Endothelial cell of umbilical vein (primary cell): ENCODE results near the gene CCR5AS.

ENCODE experiments used
- BruUV-seq: library from RNA; stranded (reverse); fragments of 400-500 nt; replicated peaks from 2 replicates; lab custom pipeline; 2021; lab: Mats Ljungman, UMichigan
- CTCF ChIA-PET: fragments of 300-600, 350-600 bp; sonication (Branson Sonifier 250); formaldehyde crosslinking; loops from one replicate; lab custom pipeline; 2021; ENCODE audit warnings: antibody characterized with exemption, inconsistent platforms; lab: Charles Lee
- POLR2A ChIA-PET: fragments of 300-600, 350-600 bp; sonication (Branson Sonifier 250); formaldehyde crosslinking; loops from one replicate; lab custom pipeline; 2021; ENCODE audit warnings: antibody characterized with exemption, inconsistent platforms; lab: Charles Lee
- DNase-seq: peaks from one replicate; pipeline ENCODE4 v3.0.0-alpha.2; 2011; ENCODE audit warnings: low read depth, low spot score
- FAIRE-seq: peaks from 2 replicates; lab custom pipeline; 2011; peaks lifted over from hg19 to GRCh38; lab: Jason Lieb, UNC
- H2AFZ ChIP-seq: 2 replicates; pipeline ENCODE4 v1.6.0; 2012; ENCODE audit warnings: low read depth, low read length, control low read depth, inconsistent platforms
- H3K27ac ChIP-seq: 2 replicates; pipeline ENCODE4 v1.5.1; 2011; ENCODE audit warnings: low read depth, mild to moderate bottlenecking, control low read depth, low read length, moderate library complexity; ENCODE audit not compliant: insufficient read depth
- H3K27me3 ChIP-seq, 2 experiments: 2 replicates each; pipeline versions ENCODE4 v1.6.0 to v1.6.1; 2011; ENCODE audit warnings: low read length in 2 of 2, mixed read lengths in 1 of 2; ENCODE audit not compliant: control insufficient read depth in 2 of 2, insufficient read depth in 2 of 2
- H3K36me3 ChIP-seq, 2 experiments: 2 replicates in 1 of 2; 3 replicates in 1 of 2; pipeline ENCODE4 v1.5.1; 2011; ENCODE audit warnings: low read length in 2 of 2, mild to moderate bottlenecking in 1 of 2, moderate library complexity in 1 of 2; ENCODE audit not compliant: control insufficient read depth in 2 of 2, insufficient read depth in 2 of 2; ENCODE audit errors: extremely low read depth in 1 of 2
- H3K4me1 ChIP-seq: 3 replicates; pipeline ENCODE4 v1.5.1; 2011; ENCODE audit warnings: mild to moderate bottlenecking, low read length; ENCODE audit not compliant: control insufficient read depth, insufficient read depth; ENCODE audit errors: extremely low read depth
- H3K4me2 ChIP-seq: 2 replicates; pipeline ENCODE4 v1.6.1; 2011; ENCODE audit warnings: low read length, control low read depth, mixed read lengths; ENCODE audit not compliant: insufficient read depth
- H3K4me3 ChIP-seq, 3 experiments: fragments of 200-600 bp in 1 of 3; sonication (generic), shearing (Covaris generic) in 1 of 3; replicated peaks in 1 of 3; 2 replicates each; pipeline ENCODE4 v1.5.1; 2011 to 2016; ENCODE audit warnings: control low read depth in 3 of 3, low read length in 3 of 3, mild to moderate bottlenecking in 2 of 3, inconsistent platforms in 1 of 3, low read depth in 1 of 3, moderate library complexity in 1 of 3; ENCODE audit not compliant: insufficient read depth in 1 of 3
- H3K79me2 ChIP-seq: 2 replicates; pipeline ENCODE4 v1.6.0; 2012; ENCODE audit warnings: low read length, inconsistent platforms; ENCODE audit not compliant: control insufficient read depth, insufficient read depth
- H3K9ac ChIP-seq: replicated peaks from 2 replicates; pipeline ENCODE3; 2011; ENCODE audit warnings: low read length, control low read depth; ENCODE audit not compliant: insufficient read depth; ENCODE audit errors: extremely low read depth
- H3K9me1 ChIP-seq: replicated peaks from 3 replicates; pipeline ENCODE4 v1.6.0; 2011; ENCODE audit warnings: mild to moderate bottlenecking, low read length; ENCODE audit not compliant: control insufficient read depth, insufficient read depth; ENCODE audit errors: extremely low read depth
- H3K9me3 ChIP-seq: replicated peaks from 2 replicates; pipeline ENCODE4 v1.5.1; 2012; ENCODE audit warnings: low read length, inconsistent platforms; ENCODE audit not compliant: control insufficient read depth, insufficient read depth
- H4K20me1 ChIP-seq: replicated peaks from 2 replicates; pipeline ENCODE3; 2011; ENCODE audit warnings: mild to moderate bottlenecking, low read length; ENCODE audit not compliant: control insufficient read depth, insufficient read depth; ENCODE audit errors: extremely low read depth
- CTCF ChIP-seq, 2 donors: IDR thresholded peaks; 1 replicate in 1 of 2; 2 replicates in 1 of 2; pipeline ENCODE4 v1.5.1; 2011; ENCODE audit warnings: low read length in 2 of 2, mild to moderate bottlenecking in 2 of 2, moderate library complexity in 2 of 2, control low read depth in 1 of 2, inconsistent platforms in 1 of 2, low read depth in 1 of 2; ENCODE audit not compliant: insufficient read depth in 1 of 2; ENCODE audit errors: extremely low read depth in 1 of 2
- EZH2 ChIP-seq: IDR thresholded peaks from 2 replicates; pipeline ENCODE4 v1.6.1; 2012; ENCODE audit warnings: borderline replicate concordance, low read depth, mild to moderate bottlenecking, moderate library complexity, low read length, inconsistent platforms; ENCODE audit not compliant: severe bottlenecking
- FOS ChIP-seq: IDR thresholded peaks from 2 replicates; pipeline ENCODE4 v1.6.1; 2011; ENCODE audit warnings: mild to moderate bottlenecking, low read length, moderate library complexity, borderline replicate concordance; ENCODE audit not compliant: insufficient read depth
- GATA2 ChIP-seq: IDR thresholded peaks from 2 replicates; pipeline ENCODE4 v1.7.0; 2011; ENCODE audit warnings: low read depth, mild to moderate bottlenecking, moderate library complexity, mixed read lengths, low read length; ENCODE audit not compliant: insufficient read length, insufficient read depth
- JUN ChIP-seq: IDR thresholded peaks from 2 replicates; pipeline ENCODE4 v1.6.1; 2011; ENCODE audit warnings: borderline replicate concordance, low read depth; ENCODE audit not compliant: insufficient read length, insufficient read depth
- MAX ChIP-seq: IDR thresholded peaks from 2 replicates; pipeline ENCODE4 v1.6.1; 2011; ENCODE audit not compliant: insufficient read depth, insufficient read length
- MYC ChIP-seq: IDR thresholded peaks from one replicate; pipeline ENCODE4 v1.6.1; 2011; ENCODE audit warnings: mild to moderate bottlenecking, low read depth, low read length
- POLR2A ChIP-seq: IDR thresholded peaks from 2 replicates; pipeline ENCODE4 v1.6.1; 2012; ENCODE audit warnings: low read depth, mild to moderate bottlenecking, control low read depth, low read length
- POLR2AphosphoS5 ChIP-seq: IDR thresholded peaks from 2 replicates; pipeline ENCODE4 v1.6.1; 2012; ENCODE audit warnings: low read depth, mild to moderate bottlenecking, control low read depth, low read length, moderate library complexity; ENCODE audit not compliant: insufficient read depth
- dilution Hi-C: fragments of 300-500 bp; cut with MboI; formaldehyde crosslinking; loops from one replicate; pipeline ENCODE4 v1.15.0; 2019; ENCODE audit warnings: low sequenced_read_pairs; ENCODE audit not compliant: extremely low pct_ligation_motif_present
- intact Hi-C: fragments of 100-400 bp; cut with micrococcal nuclease; formaldehyde crosslinking; loops from one replicate; pipeline ENCODE4 v1.10.0; 2022

The CCR5AS gene

GRCh38 chr3:46435081-46435726 lies 28.3 kb upstream of the CCR5AS start:
- Histone ChIP-seq H4K20me1 (no peaks in the 10 kb centered on the region), H3K9me3 (no peaks in the 10 kb centered on the region), H3K4me3 (no peak overlapping the region), H3K4me2 (no peak overlapping the region), H3K9me1 (no peaks in the 10 kb centered on the region), H3K27me3 (peaks cover 0 to 6% of the 10 kb centered on the region in 2 experiments), H3K9ac (no peak overlapping the region), H2AFZ (no peak overlapping the region), H3K4me1 (no peaks in the 10 kb centered on the region), H3K27ac (no peak overlapping the region), H3K79me2 (no peaks in the 10 kb centered on the region), H3K36me3 (no peaks in the 10 kb centered on the region)
- no TSS peak for BruUV-seq
- dilution Hi-C loops, result no loop called here
- intact Hi-C loops, result no loop called here
- TF ChIP-seq POLR2A, result no peak
- TF ChIP-seq GATA2, result no peak
- TF ChIP-seq FOS, result no peak
- no peak for TF ChIP-seq POLR2AphosphoS5
- TF ChIP-seq MAX, result no peak
- TF ChIP-seq CTCF (IDR thresholded peaks at IDR 0.05; ENCODE audit: extremely low read depth in 1 of 2, insufficient read depth in 1 of 2, low read depth in 1 of 2, low read length in 2 of 2), result no peak
- TF ChIP-seq EZH2, result no peak
- no peak for TF ChIP-seq JUN
- TF ChIP-seq MYC, result no peak
- DNase-seq (no peak), FAIRE-seq (no peak)
- POLR2A ChIA-PET, result no interaction called here
- CTCF ChIA-PET, result interaction anchor here (2.2 kb wide), 1 partner anchor 8 kb away, joined by 5 read pairs; no protein-coding TSS in a partner anchor
